ENCODE data around the gene CDK7.
A peak's percentile ranks its signal among the peaks of the same experiment; 100 is the strongest.
"Not testable (repeated sequence)": the region's sequence is repeated elsewhere in the genome, so short reads cannot be mapped to it uniquely, and the experiment has no call there.

CDK7 gene

DNA sequence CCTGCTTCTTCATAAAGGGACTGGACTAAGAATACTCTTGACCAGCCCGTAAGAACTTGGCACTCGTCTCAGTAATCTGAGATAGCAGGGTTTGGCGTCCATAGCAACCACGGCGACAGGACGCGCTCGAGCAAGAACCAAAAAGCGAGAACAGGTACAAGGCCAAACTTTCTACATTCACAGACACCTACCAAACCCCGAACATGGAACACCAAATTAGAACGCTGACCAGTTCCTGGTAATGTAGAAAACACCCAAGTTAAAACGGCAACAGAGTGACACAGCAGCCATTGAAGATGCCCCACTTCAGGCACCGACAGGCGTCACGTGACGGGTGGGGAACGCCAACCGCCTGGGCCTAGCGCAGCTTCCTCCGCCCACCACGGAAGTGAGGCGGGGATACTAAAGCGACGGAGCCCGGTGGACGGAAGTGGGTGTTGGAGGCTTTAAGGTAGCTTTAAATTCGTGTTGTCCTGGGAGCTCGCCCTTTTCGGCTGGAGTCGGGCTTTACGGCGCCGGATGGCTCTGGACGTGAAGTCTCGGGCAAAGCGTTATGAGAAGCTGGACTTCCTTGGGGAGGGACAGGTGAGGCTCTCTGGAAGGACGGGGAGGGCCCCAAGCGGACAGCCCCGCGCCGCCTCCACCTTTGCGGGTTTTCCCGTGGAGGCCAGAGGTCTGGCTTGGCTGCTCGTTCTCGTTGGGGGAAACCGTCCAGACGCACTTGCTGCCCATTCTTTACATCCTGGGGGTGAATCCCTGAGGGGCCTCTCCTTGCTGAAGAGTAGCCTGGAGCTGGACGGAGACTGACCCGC lies at the start of gene CDK7:
Gene CDK7, plus strand, starts transcription at position 430 of the 812 bp plus-strand sequence. Its CDS starts 90 bp downstream, at position 520.
- peak; percentile 80 for DNase-seq

DNA sequence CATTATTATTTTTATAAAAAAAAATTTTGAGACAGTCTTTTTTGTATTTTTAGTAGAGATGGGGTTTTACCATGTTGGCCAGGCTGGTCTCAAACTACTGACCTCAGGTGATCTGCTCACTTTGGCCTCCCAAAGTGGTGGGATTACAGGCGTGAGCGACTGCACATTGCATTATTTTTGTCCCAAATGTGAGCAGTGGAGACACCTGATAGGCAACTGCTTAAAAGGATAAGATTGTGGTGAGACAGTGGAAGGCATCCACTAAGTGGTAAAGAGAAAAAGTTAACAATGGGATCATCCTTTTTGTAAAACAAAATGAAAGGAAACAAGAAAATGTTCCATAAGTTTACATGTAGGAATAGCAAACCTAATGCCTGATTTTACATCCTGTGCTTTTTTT lies 47.3 kb upstream of the CDK7 start:
- DNase-seq: no peak

DNA sequence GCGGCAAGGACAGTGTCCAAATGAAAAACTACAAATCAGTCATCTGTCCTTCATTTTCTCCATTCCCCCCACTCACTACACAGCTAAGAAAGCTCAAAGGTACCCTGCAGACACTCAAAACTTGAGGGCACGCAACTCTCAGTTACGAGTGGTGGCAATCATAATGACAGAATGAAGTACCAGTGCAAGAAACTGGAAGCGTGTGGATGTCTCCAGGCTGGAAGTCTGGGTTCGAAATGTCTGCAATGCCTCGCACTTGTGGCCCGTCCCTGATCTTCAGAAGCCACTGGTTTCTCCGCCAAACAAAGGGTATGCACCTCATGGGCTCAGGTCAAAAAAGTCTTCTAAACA lies 45.9 kb upstream of the CDK7 start:
- DNase-seq: no peak

DNA sequence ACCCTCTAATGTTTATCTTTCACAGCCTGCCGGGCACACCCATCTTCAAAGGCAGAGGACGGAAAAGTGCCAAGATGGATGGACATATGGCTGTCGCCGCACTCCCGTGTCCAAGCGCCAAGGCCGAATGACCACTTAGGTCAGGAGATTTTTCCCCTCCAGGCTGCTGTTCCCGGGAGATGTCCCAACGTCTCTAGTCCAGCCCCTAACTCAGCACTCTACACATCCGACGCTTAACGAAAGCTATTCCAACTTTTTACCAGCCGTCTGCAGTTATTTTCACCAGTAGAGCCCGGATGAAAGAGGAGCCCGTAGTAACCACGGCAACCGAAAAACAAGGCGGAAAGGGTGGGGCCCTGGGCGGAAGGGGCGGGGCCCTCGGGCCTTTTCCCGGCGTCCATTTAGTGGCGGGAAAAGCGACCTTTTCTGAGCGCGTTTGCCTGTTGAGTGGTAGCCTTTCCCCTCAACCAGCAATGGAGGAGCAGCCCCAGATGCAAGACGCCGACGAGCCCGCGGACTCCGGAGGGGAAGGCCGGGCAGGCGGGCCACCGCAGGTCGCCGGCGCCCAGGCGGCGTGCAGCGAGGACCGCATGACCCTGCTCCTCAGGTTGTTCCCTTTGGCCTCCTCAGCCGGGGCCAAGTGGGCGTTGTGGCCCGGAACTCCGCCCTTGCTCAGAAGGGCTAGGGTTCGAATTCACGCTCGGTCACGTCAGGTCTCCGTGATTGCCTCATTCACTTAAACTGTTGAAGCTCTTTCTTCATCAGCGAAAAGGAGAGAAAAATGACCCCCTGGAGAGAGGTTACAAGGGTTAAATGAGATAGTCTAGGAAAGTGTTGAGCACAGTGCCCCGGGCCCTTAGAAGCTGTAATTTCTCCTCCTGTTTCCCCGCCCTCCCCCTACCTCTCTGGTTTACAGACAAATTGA lies 45.3 kb upstream of the CDK7 start, which contains the start of gene CENPH:
Gene CENPH, plus strand, starts transcription at position 422 of the 925 bp plus-strand sequence. Its CDS starts 52 bp downstream, at position 474.
- peak; percentile 87 for DNase-seq

DNA sequence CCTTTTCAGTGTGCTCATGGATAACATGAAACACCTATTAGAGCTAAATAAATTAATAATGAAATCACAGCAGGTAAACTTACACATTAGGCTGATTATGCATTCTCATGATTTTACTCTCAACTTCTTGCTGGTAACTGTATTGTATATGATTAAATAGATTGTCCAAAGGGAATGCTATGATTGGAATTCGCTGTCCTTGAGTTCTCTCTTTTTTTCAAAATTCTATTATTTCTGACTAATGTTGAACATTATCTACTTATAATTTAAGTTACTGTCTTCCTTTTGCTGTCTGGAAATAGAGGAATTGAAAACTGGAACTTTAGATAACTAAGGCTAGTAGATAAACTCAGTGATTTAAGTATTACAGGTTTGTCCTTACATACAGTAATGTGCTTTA lies 32.2 kb upstream of the CDK7 start:
- DNase-seq: no peak

DNA sequence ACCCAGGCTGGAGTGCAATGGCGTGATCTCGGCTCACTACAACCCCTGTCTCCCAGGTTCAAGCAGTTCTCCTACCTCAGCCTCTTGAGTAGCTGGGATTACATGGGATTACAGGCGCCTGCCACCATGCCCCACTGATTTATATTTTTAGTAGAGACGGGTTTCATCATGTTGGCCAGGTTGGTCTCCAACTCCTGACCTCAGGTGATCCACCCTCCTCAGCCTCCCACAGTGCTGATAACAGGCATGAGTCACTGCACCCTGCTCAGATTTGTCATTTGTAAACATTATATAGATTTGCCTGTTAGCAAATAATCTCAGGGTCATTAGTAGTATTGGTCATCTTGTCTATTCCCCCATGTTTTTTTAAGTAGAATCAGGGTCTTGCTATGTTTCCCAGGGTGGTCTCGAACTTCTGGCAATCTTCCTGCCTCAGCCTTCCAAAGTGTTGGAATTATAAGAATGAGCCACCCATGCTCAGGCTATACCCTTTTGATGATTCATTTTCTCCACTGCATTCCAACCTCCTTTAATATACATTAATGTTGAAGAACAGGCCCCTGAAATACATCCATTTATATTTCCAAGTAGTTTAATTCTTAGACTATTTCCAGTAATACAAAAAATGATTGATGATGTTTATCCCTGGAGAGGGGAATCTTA lies 28.0 kb upstream of the CDK7 start:
- no peak for DNase-seq

DNA sequence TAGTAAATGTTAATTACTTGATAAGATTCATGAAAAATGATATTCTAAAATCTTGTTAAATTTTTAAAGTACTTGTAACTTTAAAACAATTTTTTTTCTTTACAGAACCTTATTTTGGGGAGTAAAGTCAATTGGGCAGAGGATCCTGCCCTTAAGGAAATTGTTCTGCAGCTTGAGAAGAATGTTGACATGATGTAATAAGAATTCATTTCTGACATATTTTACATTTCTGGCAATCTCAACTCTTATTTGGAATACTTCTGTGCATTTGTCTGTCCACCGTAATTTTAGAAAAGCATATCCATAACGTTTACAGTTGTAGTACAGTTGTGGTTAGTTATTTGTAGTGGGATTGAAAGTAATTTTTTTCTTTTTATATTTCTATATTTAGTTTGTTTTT lies 25.1 kb upstream of the CDK7 start:
- DNase-seq: no peak

DNA sequence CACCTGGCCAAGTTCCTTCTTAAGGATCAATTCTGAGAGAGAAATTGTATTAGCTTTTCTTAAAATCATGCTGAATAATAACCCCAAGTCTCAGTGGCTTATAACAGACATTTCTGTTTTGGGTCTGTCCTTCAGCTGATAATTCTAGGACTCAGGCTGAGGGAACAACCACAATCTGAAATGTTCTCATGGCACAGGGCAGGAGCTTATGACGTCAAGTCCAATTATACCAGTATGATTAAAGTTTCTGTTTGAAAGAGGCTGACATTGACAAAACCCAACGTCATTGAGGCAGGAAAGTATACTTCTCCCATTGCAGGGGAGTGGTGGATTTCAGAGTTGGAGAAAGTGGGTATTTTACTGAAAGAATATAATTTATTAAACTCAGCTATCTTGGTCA lies 23.5 kb upstream of the CDK7 start:
- no peak for DNase-seq

DNA sequence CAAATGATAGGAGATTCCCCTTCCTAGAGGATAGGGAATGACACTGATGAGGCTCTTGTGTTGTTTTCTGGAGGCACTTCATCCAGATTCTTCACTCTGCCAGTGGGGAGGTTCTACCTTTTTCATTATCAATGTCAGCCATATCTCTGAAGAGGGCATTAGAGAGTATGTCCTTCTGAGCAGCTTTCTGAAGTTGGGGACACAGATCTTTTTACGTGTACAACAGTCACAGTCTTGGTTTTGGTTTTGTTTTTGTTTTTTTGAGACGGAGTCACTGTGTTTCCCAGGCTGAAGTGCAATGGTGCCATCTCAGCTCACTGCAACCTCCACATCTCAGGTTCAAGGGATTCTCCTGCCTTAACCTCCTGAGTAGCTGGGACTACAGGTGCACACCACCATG lies 22.7 kb upstream of the CDK7 start:
- no peak for DNase-seq

DNA sequence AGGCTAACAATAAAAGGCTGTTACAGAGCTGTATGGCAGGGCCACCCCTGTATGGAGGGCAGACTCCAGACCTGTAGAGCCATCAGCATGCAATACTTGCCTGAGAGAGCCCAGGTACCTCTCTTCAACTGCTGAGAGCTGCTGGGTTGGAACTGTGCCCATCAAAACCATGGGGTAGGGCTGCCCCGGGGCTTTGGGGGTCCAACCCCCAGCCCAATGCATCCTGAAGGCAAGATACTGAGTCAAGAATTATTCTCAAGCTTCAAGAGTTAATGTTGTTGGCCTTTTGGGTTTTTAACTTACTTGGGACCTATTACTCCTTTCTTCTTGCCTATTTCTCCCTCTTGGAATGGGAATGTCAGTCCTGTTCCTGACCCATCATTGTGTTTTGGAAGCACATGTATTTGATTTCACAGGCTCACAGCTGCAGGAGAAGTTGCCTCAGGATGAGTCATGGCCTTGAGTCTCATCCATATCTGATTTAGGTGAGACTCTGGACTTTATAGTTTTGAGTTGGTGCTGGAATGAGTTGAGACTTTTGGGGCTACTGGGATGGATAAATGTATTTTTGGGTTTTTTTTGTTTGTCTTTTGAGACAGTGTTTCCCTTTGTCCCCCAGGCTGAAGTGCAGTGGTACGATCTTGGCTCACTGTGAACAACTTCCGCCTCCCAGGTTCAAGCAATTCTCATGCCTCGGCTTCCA lies 21.0 kb upstream of the CDK7 start:
- DNase-seq: no peak

DNA sequence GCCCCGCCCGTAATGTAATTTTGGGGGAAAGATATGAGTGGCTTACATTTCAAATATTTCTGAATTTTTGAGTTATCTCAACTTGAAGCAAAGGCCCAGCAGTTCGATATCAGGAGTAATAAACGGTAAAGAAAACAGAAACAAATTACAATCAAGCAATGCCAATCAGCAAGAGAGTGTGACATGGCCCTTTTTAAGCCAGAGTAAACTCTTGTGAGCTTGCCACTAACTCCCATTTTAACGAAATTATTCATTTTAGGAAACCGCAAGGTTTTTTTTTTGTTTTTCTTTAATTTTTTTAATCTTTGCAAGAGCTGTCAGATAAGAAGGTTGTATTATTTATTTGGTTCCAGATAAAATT lies 17.6 kb upstream of the CDK7 start:
- DNase-seq: no peak

DNA sequence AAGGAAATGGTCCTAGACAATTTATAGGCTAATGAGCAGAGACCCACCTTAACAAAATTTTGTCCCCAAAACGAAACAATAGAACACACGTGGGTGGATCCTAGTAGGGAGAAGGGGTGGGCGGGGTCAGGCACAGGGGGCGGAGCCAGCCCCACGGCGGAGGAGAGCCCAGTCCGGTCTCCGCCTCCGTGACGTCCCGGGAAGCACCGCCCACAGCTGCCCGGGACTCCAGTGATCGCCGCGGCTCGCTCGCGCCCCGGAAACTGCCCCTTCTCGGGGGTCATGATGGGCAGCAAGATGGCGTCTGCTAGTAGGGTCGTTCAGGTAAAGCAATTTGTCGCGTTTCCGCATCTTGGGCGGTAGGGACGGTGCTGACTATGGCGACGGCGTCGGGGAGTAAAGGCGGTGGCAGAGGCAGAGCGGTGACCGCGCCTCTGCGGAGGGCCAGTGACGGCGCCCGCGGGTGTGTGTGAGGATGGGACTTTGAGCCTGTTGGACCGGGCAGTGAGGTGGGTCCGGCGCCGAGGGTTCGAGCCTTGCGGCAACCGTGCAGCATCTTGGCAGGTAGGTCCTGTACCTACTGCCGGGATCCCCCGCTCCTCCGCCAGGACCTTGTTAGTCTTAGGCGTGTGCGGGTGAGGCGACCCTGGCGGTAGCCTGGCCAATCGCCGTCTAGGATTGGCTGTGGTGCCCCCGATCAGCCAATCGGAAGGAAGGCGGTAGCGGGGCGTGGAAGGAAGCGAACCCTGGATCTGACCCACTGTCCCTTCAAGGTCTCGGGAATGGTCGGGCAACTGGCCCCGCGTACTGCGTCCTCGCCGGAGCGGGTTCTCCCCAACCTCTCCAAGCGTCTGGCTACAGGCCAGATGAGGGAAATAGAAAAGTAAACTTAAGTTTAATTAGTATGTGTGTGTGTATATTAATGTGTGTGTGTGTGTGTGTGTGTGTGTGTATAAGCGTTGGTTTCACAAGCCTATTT lies 16.8 kb upstream of the CDK7 start:
- peak; percentile 92 for DNase-seq

DNA sequence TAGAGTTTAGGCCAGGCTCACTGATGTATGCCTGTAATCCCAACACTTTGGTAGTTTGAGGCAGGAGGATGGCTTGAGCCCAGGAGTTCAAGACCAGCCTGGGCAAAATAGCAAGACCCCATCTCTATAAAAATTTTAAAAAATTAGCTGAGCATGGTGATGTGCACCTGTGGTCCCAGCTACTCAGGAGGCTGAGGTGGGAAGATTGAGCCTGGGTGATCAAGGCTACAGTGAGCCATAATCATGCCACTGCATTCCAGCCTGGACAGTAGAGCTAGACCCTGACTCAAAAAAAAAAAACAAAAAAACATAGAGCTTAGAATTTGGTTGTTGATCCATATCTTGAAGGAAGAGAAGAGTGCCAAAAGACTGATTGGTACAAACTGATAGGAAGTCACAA lies 14.7 kb upstream of the CDK7 start:
- no peak for DNase-seq

DNA sequence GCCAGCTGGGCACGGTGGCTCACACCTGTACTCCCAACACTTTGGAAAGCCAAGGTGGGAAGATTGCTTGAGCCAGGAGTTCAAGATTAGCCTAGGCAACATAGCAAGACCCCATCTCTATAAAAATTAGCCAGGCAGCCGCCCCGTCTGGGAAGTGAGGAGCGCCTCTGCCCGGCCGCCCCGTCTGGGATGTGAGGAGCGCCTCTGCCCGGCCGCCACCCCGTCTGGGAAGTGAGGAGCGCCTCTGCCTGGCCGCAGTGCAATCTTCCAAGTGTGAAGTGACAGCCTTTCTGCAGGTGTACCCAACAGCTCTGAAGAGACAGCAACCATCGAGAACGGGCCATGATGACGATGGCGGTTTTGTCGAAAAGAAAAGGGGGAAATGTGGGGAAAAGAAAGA lies 14.3 kb upstream of the CDK7 start:
- not testable (repeated sequence) for DNase-seq

DNA sequence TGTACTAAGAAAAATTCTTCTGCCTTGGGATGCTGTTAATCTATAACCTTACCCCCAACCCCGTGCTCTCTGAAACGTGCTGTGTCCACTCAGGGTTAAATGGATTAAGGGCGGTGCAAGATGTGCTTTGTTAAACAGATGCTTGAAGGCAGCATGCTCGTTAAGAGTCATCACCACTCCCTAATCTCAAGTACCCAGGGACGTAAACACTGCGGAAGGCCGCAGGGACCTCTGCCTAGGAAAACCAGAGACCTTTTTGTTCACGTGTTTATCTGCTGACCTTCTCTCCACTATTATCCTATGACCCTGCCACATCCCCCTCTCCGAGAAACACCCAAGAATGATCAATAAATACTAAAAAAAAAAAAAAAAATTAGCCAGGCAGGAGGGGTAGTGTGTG lies 13.9 kb upstream of the CDK7 start:
- DNase-seq: not testable (repeated sequence)

DNA sequence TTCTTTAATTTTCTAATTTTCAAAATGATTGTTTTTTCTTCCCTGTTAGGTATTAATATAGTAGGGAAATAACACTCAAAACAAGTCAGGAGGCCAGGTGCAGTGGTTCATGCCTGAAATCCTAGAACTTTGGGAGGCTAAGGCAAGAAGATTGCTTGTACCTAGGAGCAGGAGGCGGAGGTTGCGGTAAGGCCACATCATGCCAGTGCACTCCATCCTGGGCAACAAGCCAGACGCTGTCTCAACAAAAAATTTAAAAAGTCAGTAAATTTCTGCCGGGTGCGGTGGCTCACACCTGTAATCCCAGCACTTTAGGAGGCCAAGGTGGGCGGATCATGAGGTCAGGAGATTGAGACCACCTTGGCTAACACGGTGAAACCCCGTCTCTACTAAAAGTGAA lies 10.2 kb upstream of the CDK7 start:
- no peak for DNase-seq

DNA sequence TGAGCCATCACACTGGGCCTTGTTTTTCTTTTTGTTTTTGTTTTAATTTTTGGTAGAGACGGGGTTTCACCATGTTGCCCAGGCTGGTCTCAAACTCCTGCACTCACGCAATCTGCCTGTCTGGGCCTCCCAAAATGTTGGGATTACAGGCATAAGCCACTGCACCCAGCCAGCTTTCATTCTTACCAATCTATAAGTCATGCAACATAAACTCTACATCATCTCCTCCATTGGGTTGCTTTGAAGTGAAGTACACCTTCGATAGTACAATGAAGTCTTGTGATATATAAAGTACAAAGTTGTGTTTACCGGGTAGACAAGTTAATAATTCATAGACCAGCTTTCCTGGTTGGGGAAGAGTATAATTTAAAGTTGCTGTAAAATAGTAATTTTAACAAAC lies 8.8 kb upstream of the CDK7 start:
- no peak for DNase-seq

DNA sequence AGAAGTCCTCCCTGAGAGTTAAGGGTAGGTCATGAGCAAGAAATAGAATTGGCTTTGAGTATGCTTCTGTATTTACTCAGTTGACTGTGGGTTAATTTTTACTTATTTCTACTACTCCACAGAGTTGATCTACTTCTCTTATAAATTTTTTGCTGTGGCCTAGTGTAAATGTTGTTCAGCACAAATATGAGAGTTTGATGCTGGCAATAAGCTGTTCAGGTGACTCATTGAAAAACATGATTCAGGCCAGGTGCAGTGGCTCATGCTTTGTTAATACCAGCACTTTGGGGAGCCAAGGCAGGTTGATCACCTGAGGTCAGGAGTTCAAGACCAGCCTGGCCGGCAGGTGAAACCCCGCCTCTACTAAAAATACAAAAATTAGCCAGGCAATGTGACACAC lies 4.5 kb upstream of the CDK7 start:
- no peak for DNase-seq

DNA sequence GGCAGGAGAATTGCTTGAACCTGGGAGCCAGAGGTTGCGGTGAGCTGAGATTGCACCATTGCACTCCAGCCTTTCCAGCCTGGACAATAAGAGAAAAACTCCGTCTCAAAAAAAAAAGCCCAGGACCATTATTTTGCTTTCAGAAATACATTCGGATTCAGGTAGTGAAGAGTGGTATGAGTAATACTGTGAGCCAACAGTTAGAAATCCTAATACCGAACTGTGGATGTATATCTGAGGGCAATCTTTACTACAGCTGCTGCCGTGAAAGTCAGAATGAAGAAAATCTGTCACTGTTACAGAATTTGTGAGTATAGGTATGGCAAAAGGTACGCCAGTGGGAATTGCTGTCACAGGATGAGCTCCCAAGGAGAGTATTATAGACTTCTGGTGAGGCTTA lies 3.4 kb upstream of the CDK7 start:
- no peak for DNase-seq

DNA sequence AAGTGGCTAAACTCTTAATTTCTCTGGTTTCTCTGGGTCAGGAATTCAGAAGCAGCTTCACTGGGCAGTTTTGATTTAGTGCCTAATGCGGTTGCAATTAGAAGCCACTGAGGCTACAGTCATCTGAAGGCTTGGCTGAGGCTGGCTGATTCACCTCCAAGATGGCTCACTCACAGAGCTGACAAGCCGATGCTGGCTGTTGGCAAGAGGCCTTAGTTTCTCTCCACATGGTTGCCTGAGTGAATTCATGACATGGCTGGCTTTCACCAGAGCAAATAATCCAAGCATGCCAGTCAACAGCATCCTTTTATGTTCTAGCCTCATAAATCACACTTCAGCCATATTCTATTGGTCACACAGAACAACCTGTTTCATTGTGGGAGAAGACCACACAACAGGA lies 2.8 kb upstream of the CDK7 start:
- no peak for DNase-seq

DNA sequence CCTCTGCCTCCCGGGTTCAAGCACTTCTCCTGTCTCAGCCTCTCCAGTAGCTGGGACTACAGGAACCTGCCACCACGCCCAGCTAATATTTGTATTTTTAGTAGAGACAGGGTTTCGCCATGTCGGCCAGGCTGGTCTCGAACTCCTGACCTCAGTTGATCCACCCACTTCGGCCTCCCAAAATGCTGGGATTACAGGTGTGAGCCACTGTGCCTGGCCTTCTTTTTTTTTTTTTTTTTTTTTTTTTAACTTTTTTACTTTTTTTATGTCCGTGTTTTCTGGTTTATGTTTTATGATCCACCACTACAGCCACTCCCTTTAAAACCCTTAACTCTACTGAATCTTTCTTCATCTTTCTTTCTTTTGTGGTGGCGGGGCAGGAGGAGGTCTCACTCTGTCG lies 2.0 kb downstream of the CDK7 start:
- not testable (repeated sequence) for DNase-seq

DNA sequence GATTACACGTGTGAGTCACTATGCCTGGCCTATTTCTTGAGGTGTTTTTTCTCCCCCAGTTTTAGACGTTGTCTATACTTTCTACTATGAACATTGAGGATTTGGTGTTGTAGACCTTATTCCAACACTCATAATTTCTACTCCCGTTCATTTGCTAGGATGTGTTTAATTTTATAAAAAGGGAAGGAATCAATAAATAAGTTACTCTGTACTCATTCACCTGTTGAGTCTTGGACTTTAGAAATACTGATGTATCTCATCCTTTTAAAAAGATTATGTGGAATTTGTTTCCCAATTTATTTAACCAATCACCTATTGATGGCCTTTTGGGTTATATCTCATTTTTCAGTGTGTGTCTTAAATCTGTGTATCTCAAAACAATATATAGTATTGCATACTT lies 3.2 kb downstream of the CDK7 start:
- no peak for DNase-seq
